Astrocyte (in vitro differentiated cells and primary cell): ENCODE data around the gene CERS5.

Experiments
- EZH2 ChIP-seq: IDR thresholded peaks from 2 replicates; pipeline ENCODE4 v1.6.1; 2012; ENCODE audit warnings: mild to moderate bottlenecking, low read length, inconsistent platforms; ENCODE audit not compliant: insufficient read depth
- TF ChIP-seq, protein P1 (sequence below): IDR thresholded peaks from 2 replicates; pipeline ENCODE4 v1.5.1; 2011; ENCODE audit warnings: low read depth, mild to moderate bottlenecking, inconsistent platforms, low read length, moderate library complexity; ENCODE audit not compliant: insufficient read depth

DNA sequence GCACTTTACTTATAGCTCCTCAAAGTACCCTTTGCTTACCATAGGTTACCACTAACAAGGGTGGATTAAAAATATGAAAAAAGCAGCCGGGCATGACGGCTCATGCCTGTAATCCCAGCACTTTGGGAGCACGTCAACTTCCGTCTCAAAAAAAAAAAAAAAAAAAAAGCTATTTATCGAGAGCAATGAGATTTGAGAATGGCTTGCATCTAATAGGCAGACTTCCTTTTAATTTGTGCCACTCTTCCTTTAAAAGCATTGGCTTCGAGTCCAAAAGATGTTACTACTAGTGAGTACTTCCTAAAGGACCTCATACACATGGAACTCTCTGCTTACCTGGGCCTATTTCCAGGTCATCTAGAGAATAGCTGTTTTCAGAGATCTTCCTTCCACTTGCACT is 38.5 kb upstream of the CERS5 start:
- TF ChIP-seq, protein P1, sequence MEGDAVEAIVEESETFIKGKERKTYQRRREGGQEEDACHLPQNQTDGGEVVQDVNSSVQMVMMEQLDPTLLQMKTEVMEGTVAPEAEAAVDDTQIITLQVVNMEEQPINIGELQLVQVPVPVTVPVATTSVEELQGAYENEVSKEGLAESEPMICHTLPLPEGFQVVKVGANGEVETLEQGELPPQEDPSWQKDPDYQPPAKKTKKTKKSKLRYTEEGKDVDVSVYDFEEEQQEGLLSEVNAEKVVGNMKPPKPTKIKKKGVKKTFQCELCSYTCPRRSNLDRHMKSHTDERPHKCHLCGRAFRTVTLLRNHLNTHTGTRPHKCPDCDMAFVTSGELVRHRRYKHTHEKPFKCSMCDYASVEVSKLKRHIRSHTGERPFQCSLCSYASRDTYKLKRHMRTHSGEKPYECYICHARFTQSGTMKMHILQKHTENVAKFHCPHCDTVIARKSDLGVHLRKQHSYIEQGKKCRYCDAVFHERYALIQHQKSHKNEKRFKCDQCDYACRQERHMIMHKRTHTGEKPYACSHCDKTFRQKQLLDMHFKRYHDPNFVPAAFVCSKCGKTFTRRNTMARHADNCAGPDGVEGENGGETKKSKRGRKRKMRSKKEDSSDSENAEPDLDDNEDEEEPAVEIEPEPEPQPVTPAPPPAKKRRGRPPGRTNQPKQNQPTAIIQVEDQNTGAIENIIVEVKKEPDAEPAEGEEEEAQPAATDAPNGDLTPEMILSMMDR, result no peak
- no peak for TF ChIP-seq EZH2
